Placental pericyte (primary cell): ENCODE results near the gene POM121C. TPM values are rescaled to one million over a fixed set of nuclear protein-coding genes. Genes with fewer than 3 reads are reported as not detected.

ENCODE experiments used
- small RNA-seq: library from RNA; depleted of rRNA; stranded (forward); fragments of <200 nt; gene quantifications from one replicate; pipeline ENCODE3, GENCODE V24; 2012; ENCODE audit warnings: low replicate concordance
- total RNA-seq: library from RNA; depleted of rRNA; stranded (reverse); fragments of >200 nt; gene quantifications from 2 replicates; pipeline ENCODE4 v1.2.3, GENCODE V29; 2012

POM121C gene
- total RNA-seq, result 13.3 and 16.6 TPM in 2 replicates

DNA sequence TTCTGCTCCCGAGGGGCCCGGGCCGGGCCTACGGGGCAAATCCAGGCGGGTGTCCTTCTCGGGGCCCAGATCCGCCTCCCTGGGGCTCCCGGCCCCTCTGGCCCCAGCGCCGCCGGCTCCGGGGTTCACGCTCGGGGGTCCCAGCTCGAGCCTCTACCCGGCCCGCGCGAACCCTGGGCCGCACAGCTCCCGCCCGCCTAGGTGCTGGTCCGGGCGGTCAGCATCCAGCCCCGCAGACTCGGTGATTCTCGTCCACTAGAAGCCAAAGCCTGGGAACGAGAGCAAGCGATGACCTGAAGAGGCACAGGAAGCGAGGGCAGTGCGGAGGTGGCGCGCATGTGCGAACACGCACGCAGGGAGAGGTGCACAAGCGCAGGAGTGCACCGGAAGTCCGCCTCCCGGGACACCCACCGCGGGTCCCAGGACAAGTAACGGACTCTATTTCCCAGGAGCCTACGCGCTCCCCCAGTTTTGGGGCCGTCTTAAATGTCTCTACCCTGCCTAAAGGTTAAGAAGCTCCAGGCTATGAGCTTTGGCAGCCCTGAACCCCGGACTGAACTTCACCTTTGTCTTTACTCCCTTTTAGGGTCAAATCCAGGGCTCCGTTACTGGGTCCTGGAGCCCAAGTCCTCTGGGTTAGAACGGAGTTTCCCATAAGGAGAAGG, at the start of gene POM121C:
TSS of gene POM121C (minus strand) at position 321 of the 665 bp plus-strand sequence. CDS start 44,803 bp downstream, outside the sequence.

DNA sequence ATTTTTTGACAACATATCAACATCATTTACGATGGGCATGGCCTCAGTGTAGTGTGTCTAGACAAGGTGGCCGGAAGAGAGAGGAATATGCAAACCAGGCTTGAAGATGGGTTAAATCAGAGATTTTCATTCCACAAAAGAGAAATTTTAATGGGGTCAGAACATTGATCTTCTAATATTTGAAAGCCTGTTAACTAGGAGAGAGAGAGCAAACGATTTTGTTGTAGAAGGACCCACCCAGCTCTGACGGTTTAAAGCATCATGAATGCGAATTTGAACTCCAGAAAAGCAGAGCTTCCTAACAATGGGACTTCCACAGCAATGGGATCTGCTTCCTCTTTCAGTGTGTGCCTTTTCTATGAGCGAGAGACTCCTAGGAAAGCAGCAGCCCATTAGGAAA, 5.9 kb upstream of the POM121C start, which contains the start of gene SPDYE5:
TSS of gene SPDYE5 (plus strand) at position 301 of the 400 bp plus-strand sequence. CDS start 1,728 bp downstream, outside the sequence.

DNA sequence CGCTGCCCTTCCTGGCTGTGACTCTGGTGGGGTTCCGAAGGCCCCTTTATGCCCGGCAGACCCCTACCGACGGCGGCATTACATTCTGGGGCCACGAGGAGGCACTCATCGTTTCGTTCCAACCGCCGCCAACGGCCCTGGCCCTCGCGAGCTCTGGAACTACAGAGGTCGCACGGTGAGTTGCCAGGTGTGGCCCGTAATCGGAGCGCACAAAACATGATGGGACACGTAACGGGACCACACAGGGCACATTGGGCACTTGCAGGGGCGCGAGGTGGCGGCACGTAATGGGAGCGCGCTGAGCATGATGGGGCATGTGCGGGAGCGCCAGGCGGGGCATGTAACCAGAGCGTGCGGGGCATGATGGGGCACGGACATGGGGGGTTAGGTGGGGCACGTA, 90.8 kb downstream of the POM121C start, which contains the start of gene TRIM73:
TSS of gene TRIM73 (plus strand) at position 301 of the 400 bp plus-strand sequence. CDS start 3,305 bp downstream, outside the sequence.

Small RNA genes lying within 50 kb of the gene (small RNA-seq; reads per million reads assigned to genes)
- gene AC211429.1 (not detected), gene RF00019 (not detected)

Other genes with a start within 250 kb of the POM121C start
- gene TRIM73, start 90.7 kb downstream of the POM121C start, total RNA-seq, result 0.22 and 0.29 TPM in 2 replicates
- not detected in 2 replicates for gene SPDYE5, start 6.0 kb upstream of the POM121C start, total RNA-seq